ENCODE results near the gene GAL3ST3. TPM values are rescaled to one million over a fixed set of nuclear protein-coding genes. Genes with fewer than 3 reads are reported as not detected.
A peak's percentile ranks its signal among the peaks of the same experiment; 100 is the strongest.
"Not testable (repeated sequence)": the region's sequence is repeated elsewhere in the genome, so short reads cannot be mapped to it uniquely, and the experiment has no call there.

Gene GAL3ST3
- total RNA-seq, 1 donor from 2014 or later, result 0.61 TPM

DNA sequence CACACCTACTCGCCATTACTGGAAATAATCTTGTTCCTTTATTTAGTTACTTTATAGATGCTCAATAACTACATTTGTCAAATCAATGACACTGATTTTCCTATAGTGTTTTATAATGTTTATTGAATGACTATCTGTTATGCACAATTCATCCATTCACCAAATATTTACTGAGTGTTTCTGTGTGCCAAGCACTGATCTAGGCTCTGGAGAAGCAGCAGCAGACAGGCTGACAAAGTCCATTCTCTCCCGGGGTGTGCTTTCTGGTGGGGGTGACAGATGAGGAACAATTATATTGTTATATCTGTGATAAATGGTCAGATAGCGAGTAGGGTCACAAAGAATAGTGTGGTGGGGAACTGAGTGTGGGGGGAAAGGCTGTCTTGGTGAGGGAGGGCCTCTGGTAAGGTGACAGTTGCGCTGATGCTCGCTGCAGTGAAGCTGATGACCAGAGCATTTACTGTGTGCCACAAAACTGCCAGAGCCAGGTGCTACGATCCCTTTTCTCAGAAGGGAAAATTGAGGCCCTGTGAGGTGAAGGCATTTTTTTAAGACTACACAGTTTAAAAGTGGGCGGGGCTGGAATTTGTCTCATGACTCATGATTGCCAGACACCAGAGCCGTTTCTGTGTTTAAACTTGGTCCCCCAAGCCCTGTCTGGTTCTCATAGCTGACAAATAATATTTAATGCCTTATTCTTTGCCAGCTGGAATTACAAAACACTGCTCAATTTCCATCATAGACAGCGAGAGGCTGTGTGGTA is 31.3 kb upstream of the GAL3ST3 start:
- no peak overlapping the region for H3K4me3 ChIP-seq (ENCODE audit: insufficient read depth, low read depth, low read length)
- peaks cover 33% of the 10 kb centered on the region for H3K4me1 ChIP-seq (ENCODE audit: insufficient read depth, low read length)
- no peaks in the 10 kb centered on the region for H3K27me3 ChIP-seq (ENCODE audit: insufficient read depth, low read length)
- H3K27ac ChIP-seq (ENCODE audit: low read depth, low read length), result peak overlapping the region; percentile 65
- Mint-ChIP-seq H3K27me3 (ENCODE audit: low read depth, unreplicated experiment) (no peaks in the 10 kb centered on the region), H3K36me3 (ENCODE audit: low read depth, unreplicated experiment) (peaks cover 10% of the 10 kb centered on the region), H3K27ac (ENCODE audit: unreplicated experiment) (peak overlapping the region; percentile 87), H3K9me3 (ENCODE audit: unreplicated experiment) (no peaks in the 10 kb centered on the region), H3K4me3 (ENCODE audit: unreplicated experiment) (peak overlapping the region; percentile 22), H3K4me1 (ENCODE audit: low read depth, unreplicated experiment) (peaks cover 46% of the 10 kb centered on the region)
- H3K4me2 ChIP-seq (ENCODE audit: low read length), result peak overlapping the region; percentile 44
- no peaks in the 10 kb centered on the region for H3K9me3 ChIP-seq (ENCODE audit: insufficient read depth, low read depth, low read length)
- TF ChIP-seq, protein P1, sequence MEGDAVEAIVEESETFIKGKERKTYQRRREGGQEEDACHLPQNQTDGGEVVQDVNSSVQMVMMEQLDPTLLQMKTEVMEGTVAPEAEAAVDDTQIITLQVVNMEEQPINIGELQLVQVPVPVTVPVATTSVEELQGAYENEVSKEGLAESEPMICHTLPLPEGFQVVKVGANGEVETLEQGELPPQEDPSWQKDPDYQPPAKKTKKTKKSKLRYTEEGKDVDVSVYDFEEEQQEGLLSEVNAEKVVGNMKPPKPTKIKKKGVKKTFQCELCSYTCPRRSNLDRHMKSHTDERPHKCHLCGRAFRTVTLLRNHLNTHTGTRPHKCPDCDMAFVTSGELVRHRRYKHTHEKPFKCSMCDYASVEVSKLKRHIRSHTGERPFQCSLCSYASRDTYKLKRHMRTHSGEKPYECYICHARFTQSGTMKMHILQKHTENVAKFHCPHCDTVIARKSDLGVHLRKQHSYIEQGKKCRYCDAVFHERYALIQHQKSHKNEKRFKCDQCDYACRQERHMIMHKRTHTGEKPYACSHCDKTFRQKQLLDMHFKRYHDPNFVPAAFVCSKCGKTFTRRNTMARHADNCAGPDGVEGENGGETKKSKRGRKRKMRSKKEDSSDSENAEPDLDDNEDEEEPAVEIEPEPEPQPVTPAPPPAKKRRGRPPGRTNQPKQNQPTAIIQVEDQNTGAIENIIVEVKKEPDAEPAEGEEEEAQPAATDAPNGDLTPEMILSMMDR (IDR thresholded peaks at IDR 0.05; ENCODE audit: insufficient read depth, low read depth, low read length), result no peak
- TF ChIP-seq EZH2 (IDR thresholded peaks at IDR 0.05; ENCODE audit: insufficient read depth, low read length), result no peak
- no peak overlapping the region for H2AFZ ChIP-seq (ENCODE audit: low read depth, low read length)
- FAIRE-seq (peak; percentile 20), DNase-seq (ENCODE audit: low read depth) (peak; percentile 74)
- H4K20me1 ChIP-seq (ENCODE audit: insufficient read depth, low read length), result peaks cover 71% of the 10 kb centered on the region
- peak overlapping the region; percentile 43 for H3K9ac ChIP-seq (ENCODE audit: low read length)
- peaks cover 3% of the 10 kb centered on the region for H3K36me3 ChIP-seq (ENCODE audit: insufficient read depth, low read length)
- H3K79me2 ChIP-seq (ENCODE audit: insufficient read depth, low read length), result peaks cover 90% of the 10 kb centered on the region

DNA sequence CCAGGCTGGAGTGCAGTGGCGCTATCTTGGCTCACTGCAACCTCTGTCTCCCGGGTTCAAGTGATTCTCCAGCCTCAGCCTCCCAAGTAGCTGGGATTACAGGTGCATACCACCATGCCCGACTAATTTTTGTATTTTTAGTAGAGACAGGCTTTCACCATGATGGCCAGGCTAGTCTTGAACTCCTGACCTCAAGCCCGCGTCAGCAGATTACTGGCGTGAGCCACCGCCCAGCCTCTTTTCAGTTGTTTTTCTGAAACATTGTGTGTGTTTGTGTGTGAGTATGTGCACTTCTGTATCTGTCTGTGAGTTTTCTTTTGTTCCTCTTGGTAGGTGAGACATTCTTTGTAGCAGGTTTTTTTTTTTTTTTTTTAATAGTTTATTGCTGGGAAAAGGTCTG is 30.0 kb upstream of the GAL3ST3 start:
- peaks cover 67% of the 10 kb centered on the region for H4K20me1 ChIP-seq (ENCODE audit: insufficient read depth, low read length)
- DNase-seq (ENCODE audit: low read depth); H3K4me2 ChIP-seq (ENCODE audit: low read length); H3K36me3 ChIP-seq (ENCODE audit: insufficient read depth, low read length); H3K27ac Mint-ChIP-seq (ENCODE audit: unreplicated experiment); FAIRE-seq; H3K4me3 Mint-ChIP-seq (ENCODE audit: unreplicated experiment); H2AFZ ChIP-seq (ENCODE audit: low read depth, low read length); H3K27me3 ChIP-seq (ENCODE audit: insufficient read depth, low read length); H3K9me3 Mint-ChIP-seq (ENCODE audit: unreplicated experiment); H3K4me3 ChIP-seq (ENCODE audit: insufficient read depth, low read depth, low read length); H3K9ac ChIP-seq (ENCODE audit: low read length); H3K9me3 ChIP-seq (ENCODE audit: insufficient read depth, low read depth, low read length); H3K27me3 Mint-ChIP-seq (ENCODE audit: low read depth, unreplicated experiment); H3K27ac ChIP-seq (ENCODE audit: low read depth, low read length): not testable (repeated sequence)
- H3K79me2 ChIP-seq (ENCODE audit: insufficient read depth, low read length), result peaks cover 87% of the 10 kb centered on the region
- H3K4me1 ChIP-seq (ENCODE audit: insufficient read depth, low read length), result peaks cover 31% of the 10 kb centered on the region
- Mint-ChIP-seq H3K4me1 (ENCODE audit: low read depth, unreplicated experiment) (peaks cover 35% of the 10 kb centered on the region), H3K36me3 (ENCODE audit: low read depth, unreplicated experiment) (peaks cover 14% of the 10 kb centered on the region)

DNA sequence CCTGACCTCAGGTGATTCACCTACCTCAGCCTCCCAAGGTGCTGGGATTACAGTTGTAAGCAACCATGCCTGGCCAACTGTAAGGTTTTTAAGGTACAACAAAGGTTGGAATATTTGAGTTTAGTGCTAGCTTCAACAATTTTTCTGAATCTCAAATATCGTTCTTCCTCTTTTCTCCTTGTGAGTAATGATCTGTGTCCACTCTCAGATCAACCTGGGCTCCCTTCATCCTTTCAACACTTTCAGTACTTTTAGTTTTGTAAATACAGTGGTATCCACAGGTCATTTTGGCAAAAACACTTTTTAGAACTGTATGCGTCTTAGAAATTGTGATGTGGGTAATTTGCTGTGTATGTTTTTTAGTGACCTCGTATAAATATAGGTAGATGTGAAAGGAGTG is 29.0 kb upstream of the GAL3ST3 start:
- no peak overlapping the region for H3K4me3 Mint-ChIP-seq (ENCODE audit: unreplicated experiment)
- FAIRE-seq, result no peak

More for the DNA sequence above, 29.0 kb upstream of the GAL3ST3 start:
- peaks cover 61% of the 10 kb centered on the region for H4K20me1 ChIP-seq (ENCODE audit: insufficient read depth, low read length)
- H3K4me1 Mint-ChIP-seq (ENCODE audit: low read depth, unreplicated experiment), result peaks cover 25% of the 10 kb centered on the region
- no peak for DNase-seq (ENCODE audit: low read depth)
- H3K27me3 ChIP-seq (ENCODE audit: insufficient read depth, low read length), result no peaks in the 10 kb centered on the region
- H3K4me2 ChIP-seq (ENCODE audit: low read length), result no peak overlapping the region
- H3K4me1 ChIP-seq (ENCODE audit: insufficient read depth, low read length), result peaks cover 21% of the 10 kb centered on the region
- H3K36me3 Mint-ChIP-seq (ENCODE audit: low read depth, unreplicated experiment), result peaks cover 14% of the 10 kb centered on the region
- H2AFZ ChIP-seq (ENCODE audit: low read depth, low read length), result no peak overlapping the region
- no peak overlapping the region for H3K27ac ChIP-seq (ENCODE audit: low read depth, low read length)
- H3K27me3 Mint-ChIP-seq (ENCODE audit: low read depth, unreplicated experiment), result no peaks in the 10 kb centered on the region
- TF ChIP-seq EZH2 (IDR thresholded peaks at IDR 0.05; ENCODE audit: insufficient read depth, low read length), result no peak
- TF ChIP-seq, protein P1 (IDR thresholded peaks at IDR 0.05; ENCODE audit: insufficient read depth, low read depth, low read length), result no peak
- H3K9me3 ChIP-seq (ENCODE audit: insufficient read depth, low read depth, low read length), result no peaks in the 10 kb centered on the region
- H3K9me3 Mint-ChIP-seq (ENCODE audit: unreplicated experiment), result no peaks in the 10 kb centered on the region
- H3K36me3 ChIP-seq (ENCODE audit: insufficient read depth, low read length), result peaks cover 15% of the 10 kb centered on the region
- H3K4me3 ChIP-seq (ENCODE audit: insufficient read depth, low read depth, low read length), result no peak overlapping the region
- H3K79me2 ChIP-seq (ENCODE audit: insufficient read depth, low read length), result peaks cover 88% of the 10 kb centered on the region
- H3K27ac Mint-ChIP-seq (ENCODE audit: unreplicated experiment), result no peak overlapping the region
- no peak overlapping the region for H3K9ac ChIP-seq (ENCODE audit: low read length)
